HAP-1 (cell line): ENCODE data around the gene B4GAT1.

Experiments
- DNase-seq, 2 experiments: peaks; one replicate each; pipeline ENCODE4 v3.0.0-alpha.2; 2016 to 2020; ENCODE audit warnings: low spot score in 2 of 2
- H3K27me3 ChIP-seq: fragments of 250-450 bp; sonication (Bioruptor Pico); 2 replicates; pipeline ENCODE4 v1.5.1; 2020; ENCODE audit warnings: low read depth, mild to moderate bottlenecking, moderate library complexity
- H3K36me3 ChIP-seq: fragments of 250-450 bp; sonication (Bioruptor Pico); replicated peaks from 2 replicates; pipeline ENCODE4 v1.5.1; 2020; ENCODE audit warnings: mild to moderate bottlenecking
- H3K4me1 ChIP-seq: fragments of 250-450 bp; sonication (Bioruptor Pico); 2 replicates; pipeline ENCODE4 v1.5.1; 2020; ENCODE audit warnings: mild to moderate bottlenecking
- H3K4me3 ChIP-seq: fragments of 250-450 bp; sonication (Bioruptor Pico); 2 replicates; pipeline ENCODE4 v1.5.1; 2020; ENCODE audit warnings: mild to moderate bottlenecking, moderate library complexity
- H3K9me3 ChIP-seq: fragments of 250-450 bp; sonication (Bioruptor Pico); 2 replicates; pipeline ENCODE4 v1.5.1; 2020; ENCODE audit warnings: mild to moderate bottlenecking, moderate library complexity
- in situ Hi-C: fragments of 300-500 bp; cut with MboI; formaldehyde crosslinking; loops from 3 replicates; pipeline ENCODE4 v1.14.3; 2020; ENCODE audit warnings: low sequenced_read_pairs, inconsistent platforms, mixed read lengths

Gene B4GAT1

GRCh38 chr11:66299186-66299585 lies 48.2 kb downstream of the B4GAT1 start:
- no peak overlapping the region for H3K4me3 ChIP-seq
- in situ Hi-C loops: no loop called here

GRCh38 chr11:66297610-66298009 lies 49.8 kb downstream of the B4GAT1 start:
- Histone ChIP-seq H3K4me3 (no peak overlapping the region), H3K27me3 (peaks cover 13% of the 10 kb centered on the region), H3K9me3 (no peaks in the 10 kb centered on the region), H3K4me1 (no peaks in the 10 kb centered on the region), H3K36me3 (no peaks in the 10 kb centered on the region)
- DNase-seq: no peak
- in situ Hi-C loops: no loop called here

More at GRCh38 chr11:66299186-66299585, 48.2 kb downstream of the B4GAT1 start:
- Histone ChIP-seq H3K4me1 (no peaks in the 10 kb centered on the region), H3K27me3 (no peaks in the 10 kb centered on the region), H3K36me3 (no peaks in the 10 kb centered on the region), H3K9me3 (no peaks in the 10 kb centered on the region)
- DNase-seq: no peak
